Naive thymus-derived CD4-positive, alpha-beta T cell (primary cell): ENCODE measurements around the gene ARL13B. TPM values are rescaled to one million over a fixed set of nuclear protein-coding genes. Genes with fewer than 3 reads are reported as not detected.
"Not testable (repeated sequence)": the region's sequence is repeated elsewhere in the genome, so short reads cannot be mapped to it uniquely, and the experiment has no call there.

Experiments
- ATAC-seq: fragments of 150-1000 bp; cut with Tn5 transposase; 2 replicates; pipeline ENCODE4 v1.10.0; 2021; ENCODE audit warnings: mild to moderate bottlenecking, moderate library complexity
- CTCF ChIA-PET: fragments of 350-600 bp; sonication (Branson Sonifier 250); formaldehyde crosslinking; loops from one replicate; lab custom pipeline; 2021; ENCODE audit warnings: antibody characterized with exemption; lab: Charles Lee
- POLR2A ChIA-PET: fragments of 350-600 bp; sonication (Branson Sonifier 250); formaldehyde crosslinking; loops from one replicate; lab custom pipeline; 2021; ENCODE audit warnings: antibody characterized with exemption, inconsistent platforms; lab: Charles Lee
- DNase-seq, 9 donors: peaks; one replicate each; pipeline versions ENCODE4 v3.0.0 to v3.0.0-alpha.2; 2020 to 2022; ENCODE audit warnings: mixed read lengths in 1 of 9
- H3K27ac ChIP-seq: one replicate; pipeline ENCODE4 v1.7.0; 2013; ENCODE audit warnings: mild to moderate bottlenecking, low read depth, low read length, moderate library complexity
- H3K27me3 ChIP-seq, 2 donors: one replicate each; pipeline ENCODE4 v1.7.0; 2013; ENCODE audit warnings: low read length in 2 of 2, mild to moderate bottlenecking in 2 of 2, moderate library complexity in 2 of 2; ENCODE audit not compliant: control insufficient read depth in 2 of 2, insufficient read depth in 2 of 2
- H3K36me3 ChIP-seq, 3 experiments: 1 replicate in 2 of 3; 2 replicates in 1 of 3; pipeline ENCODE4 v1.7.0; 2013; ENCODE audit warnings: low read length in 3 of 3, mild to moderate bottlenecking in 3 of 3, moderate library complexity in 1 of 3; ENCODE audit not compliant: insufficient read depth in 3 of 3, control insufficient read depth in 2 of 3
- H3K4me1 ChIP-seq, 2 donors: one replicate each; pipeline ENCODE4 v1.7.0; 2013; ENCODE audit warnings: low read length in 2 of 2, mild to moderate bottlenecking in 2 of 2, moderate library complexity in 1 of 2; ENCODE audit not compliant: control insufficient read depth in 2 of 2, insufficient read depth in 2 of 2
- H3K4me3 ChIP-seq: 2 replicates; pipeline ENCODE4 v1.7.0; 2013; ENCODE audit warnings: mild to moderate bottlenecking, low read length
- H3K9me3 ChIP-seq, 3 experiments: 1 replicate in 2 of 3; 2 replicates in 1 of 3; pipeline ENCODE4 v1.7.0; 2013; ENCODE audit warnings: low read length in 3 of 3; ENCODE audit not compliant: control insufficient read depth in 2 of 3
- H3K27ac Mint-ChIP-seq, 9 donors: one replicate each; pipeline ENCODE4 v1.8.0; 2020 to 2022; ENCODE audit warnings: mixed read lengths in 9 of 9, mild to moderate bottlenecking in 8 of 9, moderate library complexity in 5 of 9, inconsistent platforms in 2 of 9
- H3K27me3 Mint-ChIP-seq, 5 donors: one replicate each; pipeline ENCODE4 v1.8.0; 2021 to 2022; ENCODE audit warnings: mixed read lengths in 5 of 5, mild to moderate bottlenecking in 1 of 5
- H3K36me3 Mint-ChIP-seq, 5 donors: one replicate each; pipeline ENCODE4 v1.8.0; 2020 to 2022; ENCODE audit warnings: mixed read lengths in 5 of 5, mild to moderate bottlenecking in 3 of 5, inconsistent platforms in 1 of 5
- H3K4me1 Mint-ChIP-seq, 7 donors: one replicate each; pipeline ENCODE4 v1.8.0; 2020 to 2022; ENCODE audit warnings: mixed read lengths in 7 of 7, mild to moderate bottlenecking in 3 of 7, inconsistent platforms in 1 of 7
- H3K4me3 Mint-ChIP-seq, 10 donors: one replicate each; pipeline ENCODE4 v1.8.0; 2020 to 2022; ENCODE audit warnings: mild to moderate bottlenecking in 10 of 10, mixed read lengths in 10 of 10, moderate library complexity in 6 of 10, inconsistent platforms in 2 of 10
- H3K9me3 Mint-ChIP-seq, 11 donors: one replicate each; pipeline ENCODE4 v1.8.0; 2020 to 2022; ENCODE audit warnings: mixed read lengths in 11 of 11, mild to moderate bottlenecking in 4 of 11, inconsistent platforms in 1 of 11, moderate library complexity in 1 of 11
- intact Hi-C, 2 donors: fragments of 100-400 bp; cut with micrococcal nuclease; formaldehyde crosslinking; loops; one replicate each; pipeline ENCODE4 v1.15.1; 2023
- polyA plus RNA-seq, 2 donors: library from polyadenylated mRNA; unstranded; fragments of 300-500 nt; fragmentation: Illumina TruSeq; gene quantifications; one replicate each; pipeline ENCODE4 v1.2.3, GENCODE V29; 2021
- total RNA-seq, 6 experiments: library from RNA in 5 of 6; stranded (reverse) in 5 of 6; gene quantifications; 1 replicate in 5 of 6; 2 replicates in 1 of 6; pipeline ENCODE4 v1.2.3 and lab custom pipeline; 2021 to 2026

ARL13B gene
- total and polyA plus RNA-seq, 7 experiments from 2014 or later, result 4.4 to 10.2 (median 7.0) TPM

GRCh38 chr3:93961026-93961425, 18.9 kb upstream of the ARL13B start:
- H3K36me3 Mint-ChIP-seq, result no peaks in the 10 kb centered on the region
- ATAC-seq, result no peak
- H3K4me1 Mint-ChIP-seq, result no peaks in the 10 kb centered on the region
- H3K27ac Mint-ChIP-seq, result no peak overlapping the region
- POLR2A ChIA-PET, result no interaction called here
- intact Hi-C loops, result no loop called here
- H3K4me3 Mint-ChIP-seq, result no peak overlapping the region
- Histone ChIP-seq H3K4me1 (no peaks in the 10 kb centered on the region), H3K36me3 (no peaks in the 10 kb centered on the region), H3K27ac (no peak overlapping the region), H3K4me3 (no peak overlapping the region), H3K27me3 (no peaks in the 10 kb centered on the region), H3K9me3 (no peaks in the 10 kb centered on the region)
- CTCF ChIA-PET, result no interaction called here
- H3K9me3 Mint-ChIP-seq, result peaks cover 0 to 5% (median 0%) of the 10 kb centered on the region in 11 donors
- H3K27me3 Mint-ChIP-seq, result peaks cover 0 to 30% (median 15%) of the 10 kb centered on the region in 5 donors
- DNase-seq, result no peak

- Mint-ChIP-seq H3K4me3 (no peak overlapping the region), H3K36me3 (no peaks in the 10 kb centered on the region), H3K27ac (no peak overlapping the region), H3K27me3 (peaks cover 0 to 32% (median 19%) of the 10 kb centered on the region in 5 donors), H3K9me3 (peaks cover 0 to 5% (median 0%) of the 10 kb centered on the region in 11 donors), H3K4me1 (no peaks in the 10 kb centered on the region)
- no peak for DNase-seq
- Histone ChIP-seq H3K9me3 (no peaks in the 10 kb centered on the region), H3K27me3 (no peaks in the 10 kb centered on the region), H3K4me1 (no peaks in the 10 kb centered on the region), H3K36me3 (no peaks in the 10 kb centered on the region), H3K27ac (no peak overlapping the region), H3K4me3 (no peak overlapping the region)
- no peak for ATAC-seq
- ChIA-PET POLR2A (no interaction called here), CTCF (no interaction called here)
- intact Hi-C loops, result no loop called here
Measured at GRCh38 chr3:93961489-93961888, 18.5 kb upstream of the ARL13B start.

- Histone ChIP-seq H3K4me3 (no peak overlapping the region), H3K36me3 (no peaks in the 10 kb centered on the region), H3K4me1 (no peaks in the 10 kb centered on the region), H3K9me3 (no peaks in the 10 kb centered on the region), H3K27ac (no peak overlapping the region), H3K27me3 (no peaks in the 10 kb centered on the region)
- DNase-seq (no peak), ATAC-seq (no peak)
- Mint-ChIP-seq H3K27ac (no peak overlapping the region), H3K36me3 (no peaks in the 10 kb centered on the region), H3K4me3 (no peak overlapping the region), H3K9me3 (peaks cover 0 to 5% (median 0%) of the 10 kb centered on the region in 11 donors), H3K4me1 (no peaks in the 10 kb centered on the region), H3K27me3 (peaks cover 0 to 29% (median 19%) of the 10 kb centered on the region in 5 donors)
- CTCF ChIA-PET, result no interaction called here
- POLR2A ChIA-PET, result no interaction called here
- intact Hi-C loops, result no loop called here
Measured at GRCh38 chr3:93962798-93963197, 17.2 kb upstream of the ARL13B start.

- POLR2A ChIA-PET, H3K9me3 ChIP-seq, H3K9me3 Mint-ChIP-seq: not testable (repeated sequence)
Measured at GRCh38 chr3:93965106-93965505, 14.8 kb upstream of the ARL13B start.

GRCh38 chr3:93969443-93969842, 10.5 kb upstream of the ARL13B start:
- Histone ChIP-seq H3K27ac (no peak overlapping the region), H3K4me3 (no peak overlapping the region), H3K27me3 (no peaks in the 10 kb centered on the region), H3K9me3 (no peaks in the 10 kb centered on the region), H3K4me1 (peaks cover 0 to 10% of the 10 kb centered on the region in 2 donors), H3K36me3 (no peaks in the 10 kb centered on the region)
- ATAC-seq (no peak), DNase-seq (no peak)
- Mint-ChIP-seq H3K4me1 (peaks cover 9 to 13% (median 11%) of the 10 kb centered on the region in 7 donors), H3K27ac (no peak overlapping the region), H3K4me3 (no peak overlapping the region), H3K9me3 (peaks cover 0 to 5% (median 0%) of the 10 kb centered on the region in 11 donors), H3K36me3 (no peaks in the 10 kb centered on the region), H3K27me3 (peaks cover 13 to 22% (median 18%) of the 10 kb centered on the region in 5 donors)
- ChIA-PET POLR2A (no interaction called here), CTCF (no interaction called here)
- intact Hi-C loops, result no loop called here

More at GRCh38 chr3:93965106-93965505, 14.8 kb upstream of the ARL13B start:
- H3K4me1 ChIP-seq, ATAC-seq, H3K36me3 Mint-ChIP-seq, CTCF ChIA-PET, DNase-seq, H3K4me1 Mint-ChIP-seq, H3K36me3 ChIP-seq, H3K4me3 Mint-ChIP-seq, H3K4me3 ChIP-seq, H3K27ac ChIP-seq, H3K27ac Mint-ChIP-seq, H3K27me3 ChIP-seq, intact Hi-C loops: not testable (repeated sequence)
- peaks cover 0 to 21% (median 9%) of the 10 kb centered on the region in 5 donors for H3K27me3 Mint-ChIP-seq

GRCh38 chr3:93969997-93970396, 10.0 kb upstream of the ARL13B start:
- ATAC-seq (no peak), DNase-seq (no peak)
- H3K4me3 ChIP-seq, result no peak overlapping the region
- peaks cover 0 to 3% (median 0%) of the 10 kb centered on the region in 11 donors for H3K9me3 Mint-ChIP-seq
- no peaks in the 10 kb centered on the region for H3K9me3 ChIP-seq
- no peaks in the 10 kb centered on the region for H3K36me3 Mint-ChIP-seq
- H3K4me1 ChIP-seq, result peaks cover 0 to 10% of the 10 kb centered on the region in 2 donors
- POLR2A ChIA-PET, result no interaction called here
- H3K36me3 ChIP-seq, result no peaks in the 10 kb centered on the region
- H3K27me3 ChIP-seq, result no peaks in the 10 kb centered on the region
- no peak overlapping the region for H3K27ac ChIP-seq
- no peak overlapping the region for H3K4me3 Mint-ChIP-seq
- H3K4me1 Mint-ChIP-seq, result peaks cover 9 to 13% (median 11%) of the 10 kb centered on the region in 7 donors
- no peak overlapping the region for H3K27ac Mint-ChIP-seq
- CTCF ChIA-PET, result no interaction called here
- intact Hi-C loops, result no loop called here
- peaks cover 13 to 22% (median 15%) of the 10 kb centered on the region in 5 donors for H3K27me3 Mint-ChIP-seq
